ENCODE measurements around the gene MAP1LC3A. TPM values are rescaled to one million over a fixed set of nuclear protein-coding genes. Genes with fewer than 3 reads are reported as not detected.

Gene MAP1LC3A
- total RNA-seq, 1 experiment from 2014 or later: not detected

DNA sequence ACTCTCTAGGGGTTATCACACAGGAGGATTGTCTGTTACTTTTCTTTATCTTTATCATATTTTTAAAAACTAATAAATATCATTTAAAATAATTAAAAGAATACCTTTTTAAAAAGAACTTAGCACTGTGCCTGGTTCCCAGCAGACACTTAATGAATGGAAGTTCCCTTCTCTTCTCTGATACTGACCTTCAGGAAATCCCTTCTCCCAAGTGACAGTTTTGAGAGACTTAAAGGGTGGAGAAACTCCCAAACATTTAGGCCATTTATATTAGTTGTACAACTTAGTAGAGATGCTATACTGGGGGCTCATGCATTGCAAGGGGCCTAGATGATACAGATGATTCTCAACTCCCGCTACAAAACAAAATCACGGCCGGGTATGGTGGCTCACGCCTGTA is 18.5 kb downstream of the MAP1LC3A start:
- H3K9ac ChIP-seq (ENCODE audit: low read length): no peak overlapping the region
- ChIA-PET RAD21 (ENCODE audit: low non-redundant PET in 1 of 2, low total read pairs in 2 of 2, uncharacterized antibody in 2 of 2, unreplicated experiment in 2 of 2) (no interaction called here), CTCF (no interaction called here), POLR2A (no interaction called here)
- 0 out of 4 replicates have a peak, but pooled peaks cover 0 to 2% of the 10 kb centered on the region in 2 experiments for H3K36me3 ChIP-seq (ENCODE audit: control insufficient read depth in 1 of 2, insufficient read depth in 2 of 2, low read length in 2 of 2)
- H3K27me3 ChIP-seq (ENCODE audit: insufficient read depth, low read length): no peaks in the 10 kb centered on the region
- H3K4me1 ChIP-seq (ENCODE audit: control insufficient read depth in 1 of 2, insufficient read depth in 2 of 2, low read length in 2 of 2): peaks cover 0 to 17% of the 10 kb centered on the region in 2 experiments; a peak in 1 of 4 replicates
- no peaks in the 10 kb centered on the region for H3K9me2 ChIP-seq (ENCODE audit: insufficient read depth)
- BruUV-seq (replicated peaks): no TSS peak
- no peaks in the 10 kb centered on the region for H4K20me1 ChIP-seq (ENCODE audit: insufficient read depth)
- H2AFZ ChIP-seq (ENCODE audit: low read depth, low read length, poor library complexity, severe bottlenecking): no peak overlapping the region
- ATAC-seq (no peak), DNase-seq (ENCODE audit: low read depth, low spot score) (no peak)
- TF ChIP-seq, protein P1, sequence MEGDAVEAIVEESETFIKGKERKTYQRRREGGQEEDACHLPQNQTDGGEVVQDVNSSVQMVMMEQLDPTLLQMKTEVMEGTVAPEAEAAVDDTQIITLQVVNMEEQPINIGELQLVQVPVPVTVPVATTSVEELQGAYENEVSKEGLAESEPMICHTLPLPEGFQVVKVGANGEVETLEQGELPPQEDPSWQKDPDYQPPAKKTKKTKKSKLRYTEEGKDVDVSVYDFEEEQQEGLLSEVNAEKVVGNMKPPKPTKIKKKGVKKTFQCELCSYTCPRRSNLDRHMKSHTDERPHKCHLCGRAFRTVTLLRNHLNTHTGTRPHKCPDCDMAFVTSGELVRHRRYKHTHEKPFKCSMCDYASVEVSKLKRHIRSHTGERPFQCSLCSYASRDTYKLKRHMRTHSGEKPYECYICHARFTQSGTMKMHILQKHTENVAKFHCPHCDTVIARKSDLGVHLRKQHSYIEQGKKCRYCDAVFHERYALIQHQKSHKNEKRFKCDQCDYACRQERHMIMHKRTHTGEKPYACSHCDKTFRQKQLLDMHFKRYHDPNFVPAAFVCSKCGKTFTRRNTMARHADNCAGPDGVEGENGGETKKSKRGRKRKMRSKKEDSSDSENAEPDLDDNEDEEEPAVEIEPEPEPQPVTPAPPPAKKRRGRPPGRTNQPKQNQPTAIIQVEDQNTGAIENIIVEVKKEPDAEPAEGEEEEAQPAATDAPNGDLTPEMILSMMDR (IDR thresholded peaks at IDR 0.05 in 2 of 3, conservative IDR thresholded peaks at IDR 0.05 in 1 of 3; ENCODE audit: borderline replicate concordance in 1 of 3, insufficient read depth in 1 of 3, low read depth in 2 of 3, low read length in 2 of 3): no peak
- TF ChIP-seq REST (IDR thresholded peaks at IDR 0.05; ENCODE audit: low read depth) (no peak), POLR2AphosphoS5 (IDR thresholded peaks at IDR 0.05; ENCODE audit: low read depth, low read length) (no peak), ELF1 (IDR thresholded peaks at IDR 0.05; ENCODE audit: borderline replicate concordance, low read depth) (no peak), POLR2A (IDR thresholded peaks at IDR 0.05; ENCODE audit: borderline replicate concordance, extremely low read depth, insufficient read depth, insufficient read length) (no peak), FOSL1 (IDR thresholded peaks at IDR 0.05; ENCODE audit: low read depth) (no peak), EZH2phosphoT487 (IDR thresholded peaks at IDR 0.05; ENCODE audit: borderline replicate concordance) (no peak), ZNF274 (IDR thresholded peaks at IDR 0.05; ENCODE audit: low read depth, low read length) (no peak), TCF7L2 (IDR thresholded peaks at IDR 0.05; ENCODE audit: borderline replicate concordance, extremely low read depth, insufficient read depth, insufficient read length) (no peak), EGR1 (IDR thresholded peaks at IDR 0.05; ENCODE audit: low read depth) (no peak), CEBPB (IDR thresholded peaks at IDR 0.05; ENCODE audit: low read depth) (no peak), EZH2 (IDR thresholded peaks at IDR 0.05) (no peak), JUND (IDR thresholded peaks at IDR 0.05) (no peak), YY1 (IDR thresholded peaks at IDR 0.05; ENCODE audit: extremely low read depth, insufficient replicate concordance, low read depth, low read length) (no peak), SRF (IDR thresholded peaks at IDR 0.05; ENCODE audit: low read depth) (no peak), SP1 (IDR thresholded peaks at IDR 0.05; ENCODE audit: low read depth) (no peak), SIN3A (IDR thresholded peaks at IDR 0.05; ENCODE audit: low read depth) (no peak)
- TF ChIP-seq, protein P2, sequence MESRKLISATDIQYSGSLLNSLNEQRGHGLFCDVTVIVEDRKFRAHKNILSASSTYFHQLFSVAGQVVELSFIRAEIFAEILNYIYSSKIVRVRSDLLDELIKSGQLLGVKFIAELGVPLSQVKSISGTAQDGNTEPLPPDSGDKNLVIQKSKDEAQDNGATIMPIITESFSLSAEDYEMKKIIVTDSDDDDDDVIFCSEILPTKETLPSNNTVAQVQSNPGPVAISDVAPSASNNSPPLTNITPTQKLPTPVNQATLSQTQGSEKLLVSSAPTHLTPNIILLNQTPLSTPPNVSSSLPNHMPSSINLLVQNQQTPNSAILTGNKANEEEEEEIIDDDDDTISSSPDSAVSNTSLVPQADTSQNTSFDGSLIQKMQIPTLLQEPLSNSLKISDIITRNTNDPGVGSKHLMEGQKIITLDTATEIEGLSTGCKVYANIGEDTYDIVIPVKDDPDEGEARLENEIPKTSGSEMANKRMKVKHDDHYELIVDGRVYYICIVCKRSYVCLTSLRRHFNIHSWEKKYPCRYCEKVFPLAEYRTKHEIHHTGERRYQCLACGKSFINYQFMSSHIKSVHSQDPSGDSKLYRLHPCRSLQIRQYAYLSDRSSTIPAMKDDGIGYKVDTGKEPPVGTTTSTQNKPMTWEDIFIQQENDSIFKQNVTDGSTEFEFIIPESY (IDR thresholded peaks at IDR 0.05; ENCODE audit: extremely low read depth, insufficient replicate concordance, low read length): no peak
- H3K4me2 ChIP-seq (ENCODE audit: low read length): no peak overlapping the region
- no peak overlapping the region for H3K4me3 ChIP-seq (replicated peaks in 1 of 2; ENCODE audit: low read depth in 1 of 2, low read length in 2 of 2)
- H3K79me2 ChIP-seq (ENCODE audit: insufficient read depth, low read length): no peaks in the 10 kb centered on the region
- H3K27ac ChIP-seq (ENCODE audit: low read depth, low read length): no peak overlapping the region
- H3K9me3 ChIP-seq (ENCODE audit: control insufficient read depth in 1 of 2, insufficient read depth in 1 of 2, low read depth in 1 of 2, low read length in 2 of 2): no peaks in the 10 kb centered on the region
- intact Hi-C loops (cut with micrococcal nuclease): no loop called here
